NCI-H345 treated with DMSO at 0.1 percent for 48 hours (cell line): ENCODE results near the gene HIVEP2.
"Not testable (repeated sequence)": the region's sequence is repeated elsewhere in the genome, so short reads cannot be mapped to it uniquely, and the experiment has no call there.

Experiments used
- DNase-seq: peaks from one replicate; lab custom pipeline; 2025; ENCODE audit not compliant: unreplicated experiment; lab: John Stamatoyannopoulos, UW

HIVEP2 gene, protein sequence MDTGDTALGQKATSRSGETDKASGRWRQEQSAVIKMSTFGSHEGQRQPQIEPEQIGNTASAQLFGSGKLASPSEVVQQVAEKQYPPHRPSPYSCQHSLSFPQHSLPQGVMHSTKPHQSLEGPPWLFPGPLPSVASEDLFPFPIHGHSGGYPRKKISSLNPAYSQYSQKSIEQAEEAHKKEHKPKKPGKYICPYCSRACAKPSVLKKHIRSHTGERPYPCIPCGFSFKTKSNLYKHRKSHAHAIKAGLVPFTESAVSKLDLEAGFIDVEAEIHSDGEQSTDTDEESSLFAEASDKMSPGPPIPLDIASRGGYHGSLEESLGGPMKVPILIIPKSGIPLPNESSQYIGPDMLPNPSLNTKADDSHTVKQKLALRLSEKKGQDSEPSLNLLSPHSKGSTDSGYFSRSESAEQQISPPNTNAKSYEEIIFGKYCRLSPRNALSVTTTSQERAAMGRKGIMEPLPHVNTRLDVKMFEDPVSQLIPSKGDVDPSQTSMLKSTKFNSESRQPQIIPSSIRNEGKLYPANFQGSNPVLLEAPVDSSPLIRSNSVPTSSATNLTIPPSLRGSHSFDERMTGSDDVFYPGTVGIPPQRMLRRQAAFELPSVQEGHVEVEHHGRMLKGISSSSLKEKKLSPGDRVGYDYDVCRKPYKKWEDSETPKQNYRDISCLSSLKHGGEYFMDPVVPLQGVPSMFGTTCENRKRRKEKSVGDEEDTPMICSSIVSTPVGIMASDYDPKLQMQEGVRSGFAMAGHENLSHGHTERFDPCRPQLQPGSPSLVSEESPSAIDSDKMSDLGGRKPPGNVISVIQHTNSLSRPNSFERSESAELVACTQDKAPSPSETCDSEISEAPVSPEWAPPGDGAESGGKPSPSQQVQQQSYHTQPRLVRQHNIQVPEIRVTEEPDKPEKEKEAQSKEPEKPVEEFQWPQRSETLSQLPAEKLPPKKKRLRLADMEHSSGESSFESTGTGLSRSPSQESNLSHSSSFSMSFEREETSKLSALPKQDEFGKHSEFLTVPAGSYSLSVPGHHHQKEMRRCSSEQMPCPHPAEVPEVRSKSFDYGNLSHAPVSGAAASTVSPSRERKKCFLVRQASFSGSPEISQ (N-terminal part only)

DNA sequence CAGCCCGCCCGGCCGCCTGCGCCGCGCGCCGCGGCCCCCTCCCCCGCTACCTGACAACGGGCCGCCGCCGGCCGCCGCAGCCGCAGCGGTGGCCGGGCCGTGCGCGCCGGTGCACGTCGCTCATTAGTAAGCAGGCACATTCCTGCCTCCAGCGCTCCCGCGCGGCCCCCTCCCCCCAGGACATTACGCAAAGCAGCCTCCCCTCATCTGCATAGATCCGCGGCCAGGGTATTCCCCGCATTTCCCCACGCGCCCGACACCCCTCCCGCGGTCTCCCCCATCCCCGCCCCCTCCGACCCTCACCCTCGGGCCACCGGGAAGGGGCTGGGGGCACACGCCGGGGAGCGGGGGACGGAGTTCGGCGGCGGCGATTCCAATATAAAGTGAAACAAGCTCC lies at the start of gene HIVEP2:
Gene HIVEP2, minus strand, starts transcription at position 128 of the 397 bp plus-strand sequence. CDS start 170,438 bp downstream, outside the sequence.
- DNase-seq = peak; percentile 35

DNA sequence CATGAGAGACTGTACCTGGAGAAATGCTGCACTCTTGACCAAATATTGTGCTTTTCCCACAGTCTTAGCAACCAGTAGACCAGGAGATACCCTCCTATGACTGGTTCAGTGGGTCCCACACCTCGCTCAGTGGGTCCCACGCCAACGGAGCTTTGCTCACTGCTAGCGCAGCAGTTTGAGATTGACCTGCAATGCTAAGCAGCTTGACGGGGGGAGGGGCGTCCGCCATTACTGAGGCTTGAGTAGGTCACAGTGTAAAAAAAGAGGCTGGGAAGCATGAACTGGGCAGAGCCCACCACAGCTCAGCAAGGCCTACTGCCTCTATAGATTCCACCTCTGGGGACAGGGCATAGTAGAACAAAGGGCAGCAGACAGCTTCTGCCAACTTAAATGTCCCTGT lies 49.0 kb upstream of the HIVEP2 start:
- no peak for DNase-seq

DNA sequence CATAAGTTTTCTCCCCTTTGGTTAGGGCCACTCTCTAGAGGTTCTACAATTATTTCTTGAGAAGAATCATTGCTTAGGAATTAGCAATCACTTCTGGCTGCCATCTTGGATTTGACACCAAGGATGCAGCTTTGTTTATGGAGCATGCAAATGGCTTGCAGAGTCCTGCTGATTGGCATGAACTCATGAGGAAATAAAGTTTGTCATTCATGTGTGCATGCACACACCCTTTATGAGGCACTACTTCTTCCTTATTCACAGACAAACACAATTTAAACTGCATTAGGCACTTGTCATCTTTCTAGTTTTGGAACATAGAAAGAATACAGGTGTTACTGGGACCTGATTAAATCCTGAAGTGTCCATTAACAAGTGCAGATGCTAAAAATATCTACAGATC lies 42.5 kb upstream of the HIVEP2 start:
- no peak for DNase-seq

DNA sequence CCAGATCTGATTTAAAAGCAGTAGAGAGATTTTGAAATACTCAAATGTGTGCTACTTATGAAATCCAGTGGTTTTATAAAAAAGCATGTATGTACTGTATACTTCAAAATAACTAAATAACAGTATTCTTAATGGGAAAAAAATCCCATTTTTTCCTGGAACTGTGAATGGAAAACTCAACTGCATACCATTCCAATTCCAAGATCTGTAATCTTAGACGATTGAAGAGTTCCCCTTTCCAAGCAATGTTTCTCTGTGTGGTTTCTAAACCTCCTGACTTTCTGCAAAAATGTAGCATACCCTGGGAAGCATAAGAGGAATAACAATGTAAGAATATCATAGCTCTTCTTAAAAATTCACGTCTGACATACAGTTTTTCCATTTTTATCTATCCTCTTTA lies 40.3 kb upstream of the HIVEP2 start:
- DNase-seq = no peak

DNA sequence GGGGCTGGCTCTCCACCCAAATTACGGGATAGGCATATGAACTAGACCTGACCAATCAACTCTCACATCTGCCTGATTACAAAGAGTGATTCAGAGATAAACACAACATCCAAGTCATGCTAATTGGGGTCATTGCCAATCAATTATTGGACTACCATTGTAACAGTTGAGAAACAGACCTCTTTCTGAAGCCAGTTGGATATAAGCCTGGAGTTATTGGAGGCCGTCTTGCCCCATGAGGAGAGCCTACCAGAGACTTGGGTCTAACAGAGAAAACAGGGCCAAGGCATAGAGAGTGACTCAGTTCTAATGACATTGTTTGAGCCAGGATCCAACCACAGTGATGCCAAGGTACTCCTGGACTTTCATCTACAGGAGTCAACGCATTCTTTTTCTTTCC lies 39.4 kb upstream of the HIVEP2 start:
- no peak for DNase-seq

DNA sequence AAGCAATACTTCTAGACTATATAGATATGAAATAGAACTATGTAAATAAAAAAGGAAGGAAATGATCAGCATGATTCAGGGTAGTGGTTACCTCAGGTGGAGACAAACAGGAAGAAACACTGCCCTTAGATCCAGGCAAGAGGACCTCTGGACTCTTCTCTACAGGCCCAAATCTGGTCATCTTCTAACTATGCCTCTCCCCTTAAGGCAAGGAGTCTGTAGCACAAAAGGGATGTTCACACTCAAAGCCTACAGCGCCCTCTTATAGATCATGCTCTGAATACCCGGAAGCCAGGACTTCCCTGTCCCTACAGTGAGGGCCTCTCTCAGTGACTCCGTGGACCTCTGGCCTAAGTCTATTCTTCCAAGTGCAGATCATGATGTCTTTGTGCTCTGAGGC lies 30.4 kb upstream of the HIVEP2 start:
- no peak for DNase-seq

DNA sequence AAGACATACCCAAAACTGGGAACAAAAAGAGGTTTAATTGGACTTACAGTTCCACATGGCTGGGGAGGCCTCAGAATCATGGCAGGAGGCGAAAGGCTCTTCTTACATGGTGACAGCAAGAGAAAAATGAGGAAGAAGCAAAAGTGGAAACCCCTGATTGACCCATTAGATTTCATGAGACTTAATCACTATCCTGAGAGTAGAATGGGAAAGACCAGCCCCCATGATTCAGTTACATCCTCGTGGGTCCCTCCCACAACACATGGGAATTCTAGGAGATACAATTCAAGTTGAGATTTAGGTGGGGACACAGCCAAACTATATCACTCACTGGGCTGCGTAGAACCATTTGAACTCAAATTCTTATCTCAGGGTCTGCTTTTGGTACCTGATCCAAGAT lies 26.0 kb upstream of the HIVEP2 start:
- DNase-seq = not testable (repeated sequence)

DNA sequence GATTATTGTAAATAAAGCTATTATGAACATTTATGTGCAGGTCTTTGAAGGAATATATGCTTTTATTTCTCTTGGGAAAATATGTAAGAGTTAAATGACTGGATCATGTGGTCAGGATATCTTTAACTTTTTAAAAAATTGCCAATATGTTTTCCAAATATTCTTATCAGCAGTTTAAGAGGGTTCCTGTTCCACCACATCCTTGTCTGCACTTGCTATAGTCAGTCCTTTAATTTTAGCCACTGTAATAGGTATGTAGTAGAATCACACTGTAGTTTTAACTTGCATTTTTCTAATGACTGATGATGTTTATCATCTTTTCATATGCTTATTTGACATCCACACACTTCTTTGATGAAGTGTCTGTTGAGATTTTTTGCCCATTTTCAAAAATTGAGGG lies 23.6 kb upstream of the HIVEP2 start:
- DNase-seq = no peak

DNA sequence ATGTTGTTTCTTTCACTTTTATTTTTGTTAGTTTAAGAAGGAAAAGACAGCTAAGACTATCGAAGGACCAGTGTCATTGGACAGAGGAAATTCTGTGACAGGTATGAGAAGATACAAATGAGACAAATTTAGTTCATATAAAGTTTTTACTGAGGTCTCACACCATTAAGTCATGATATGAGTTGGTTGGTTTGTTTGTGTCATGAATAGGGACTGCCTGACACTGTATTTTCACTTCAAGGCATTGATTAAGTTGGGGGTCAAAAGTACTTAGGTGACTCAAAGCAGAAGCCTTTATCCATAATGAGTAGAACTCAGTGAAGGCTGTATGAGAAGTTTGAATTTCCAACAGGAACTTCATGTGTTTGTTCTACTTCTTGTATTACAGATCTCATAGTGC lies 21.3 kb upstream of the HIVEP2 start:
- DNase-seq = no peak

DNA sequence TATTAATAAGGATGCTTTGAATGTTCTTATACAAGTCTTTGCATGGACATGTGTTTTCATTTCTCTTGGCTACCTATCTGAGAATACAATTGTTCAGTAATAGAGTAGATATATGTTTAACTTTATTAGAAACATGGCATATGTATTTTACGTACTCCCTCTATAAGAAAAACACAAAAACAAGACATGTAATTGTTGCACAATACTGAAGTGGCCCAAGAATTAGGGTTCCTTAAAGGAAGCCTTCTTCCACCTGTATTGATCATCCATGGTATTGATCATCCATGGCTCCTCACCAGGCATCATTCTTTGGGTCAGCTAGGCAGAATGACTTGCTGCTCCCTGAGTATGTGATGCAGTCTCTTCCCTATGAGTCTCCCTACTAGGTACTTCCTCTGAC lies 20.2 kb upstream of the HIVEP2 start:
- no peak for DNase-seq

DNA sequence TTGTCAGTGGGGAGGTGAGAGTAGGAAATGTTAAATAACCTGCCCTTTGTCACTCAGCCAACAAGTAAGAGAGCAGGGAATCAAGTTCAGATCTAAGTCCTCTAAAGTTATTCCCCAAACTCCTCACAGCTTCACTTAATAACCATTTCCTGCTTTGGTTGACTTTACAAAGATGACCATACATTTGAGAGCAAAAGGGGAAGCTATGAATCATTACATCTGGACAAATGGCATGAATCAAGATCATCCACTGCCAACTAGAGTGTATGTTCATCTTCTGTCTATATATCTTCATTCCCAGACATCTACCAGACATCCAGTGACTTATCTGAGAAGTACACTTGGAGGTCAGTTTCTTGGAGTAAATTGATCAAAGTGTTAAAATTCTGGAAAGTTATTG lies 15.1 kb upstream of the HIVEP2 start:
- no peak for DNase-seq

DNA sequence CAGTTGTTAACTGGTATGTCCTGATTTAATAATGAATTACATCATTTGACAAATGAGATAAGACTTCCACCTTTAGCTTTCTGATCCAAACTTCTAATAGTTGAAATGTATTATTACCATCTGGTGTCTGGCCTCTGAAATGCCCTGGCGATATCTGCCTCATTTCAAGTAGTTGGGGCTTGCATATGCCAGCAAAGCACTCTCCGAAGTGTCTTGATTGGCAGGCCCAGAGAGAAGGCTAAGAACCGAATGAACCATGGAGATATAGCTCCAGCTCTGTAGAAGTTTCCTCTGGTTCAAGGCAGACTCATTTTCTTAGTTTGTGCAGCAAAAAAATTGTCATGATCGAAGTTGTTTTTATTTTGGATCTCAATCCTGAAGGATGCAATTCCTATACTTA lies 13.4 kb upstream of the HIVEP2 start:
- no peak for DNase-seq

DNA sequence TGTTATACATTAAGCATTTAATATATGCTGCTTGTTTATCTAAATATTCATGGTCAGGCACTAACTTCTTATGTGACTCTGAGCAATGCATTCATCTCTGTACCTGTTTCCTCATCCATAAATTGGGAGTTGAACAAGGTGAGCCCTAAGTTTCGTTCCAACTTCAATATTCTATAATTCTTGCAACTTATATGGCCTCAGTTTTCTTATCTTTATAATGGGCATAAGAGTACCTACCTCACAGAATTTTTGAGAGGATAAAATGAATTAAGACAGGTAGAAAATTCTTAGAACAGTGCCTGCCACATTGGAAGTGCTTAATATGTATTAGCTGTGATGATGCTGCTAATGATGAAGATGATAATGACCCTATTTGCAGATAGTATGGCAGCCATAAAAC lies 11.8 kb upstream of the HIVEP2 start:
- no peak for DNase-seq

DNA sequence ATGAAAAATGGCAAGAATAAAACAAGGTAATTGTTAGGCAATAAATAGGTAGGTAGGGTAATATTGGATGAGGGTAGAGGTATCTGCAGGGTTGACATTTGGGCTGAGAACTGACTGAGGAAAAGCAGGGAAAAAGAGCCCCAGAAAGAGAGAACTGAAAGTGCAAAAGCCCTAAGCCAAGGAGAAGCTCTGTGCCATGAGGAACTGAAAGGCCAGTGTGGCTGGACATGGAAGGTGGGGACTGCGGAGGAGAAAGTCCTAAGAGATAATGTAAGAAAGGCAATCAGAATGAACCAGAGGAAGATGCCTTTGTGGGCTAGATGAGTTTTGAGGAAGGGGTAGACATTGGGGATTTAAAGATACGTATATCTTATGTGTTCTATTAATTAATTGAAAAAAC lies 9.9 kb upstream of the HIVEP2 start:
- DNase-seq = no peak

DNA sequence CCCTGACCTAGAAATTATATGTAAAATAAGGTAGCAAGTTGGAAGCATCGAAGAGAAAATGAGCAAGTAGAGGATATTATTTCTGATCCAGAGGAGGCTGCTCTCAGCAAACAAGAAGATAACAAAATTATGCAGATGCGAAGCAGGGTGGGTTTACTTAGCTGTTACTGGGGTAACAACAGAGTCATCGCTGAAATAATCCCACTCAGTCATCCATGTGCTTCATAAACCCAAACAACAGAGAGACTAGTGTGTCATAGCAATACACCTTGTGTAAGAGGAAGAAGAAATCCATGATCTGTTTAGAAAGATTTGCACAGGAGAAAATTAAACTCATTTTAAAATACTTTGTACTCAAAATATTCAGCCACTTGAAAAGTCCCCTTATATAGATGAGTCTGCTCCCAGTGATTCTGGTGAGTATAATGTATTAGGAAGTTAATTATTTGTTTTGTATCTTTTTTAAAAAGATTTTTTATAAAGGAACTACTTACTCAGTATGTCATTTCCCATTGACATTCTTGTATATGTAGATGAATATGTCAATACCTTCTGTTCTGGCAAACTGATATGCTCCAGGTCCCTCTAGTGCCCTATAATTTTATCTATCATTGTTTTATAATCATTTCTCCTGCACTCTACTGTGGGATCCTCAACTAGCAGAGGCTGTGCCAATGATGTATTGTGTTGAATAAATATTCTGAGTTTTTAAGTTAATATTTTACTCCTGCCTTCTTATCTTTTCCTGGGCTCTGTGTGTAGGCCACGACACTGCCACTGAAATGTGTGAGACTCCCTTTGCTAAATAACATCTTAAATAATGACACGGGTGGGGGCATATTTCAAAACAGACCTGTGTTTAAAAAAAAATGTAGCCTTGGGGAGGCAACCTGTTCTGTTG lies 8.6 kb upstream of the HIVEP2 start:
- no peak for DNase-seq

DNA sequence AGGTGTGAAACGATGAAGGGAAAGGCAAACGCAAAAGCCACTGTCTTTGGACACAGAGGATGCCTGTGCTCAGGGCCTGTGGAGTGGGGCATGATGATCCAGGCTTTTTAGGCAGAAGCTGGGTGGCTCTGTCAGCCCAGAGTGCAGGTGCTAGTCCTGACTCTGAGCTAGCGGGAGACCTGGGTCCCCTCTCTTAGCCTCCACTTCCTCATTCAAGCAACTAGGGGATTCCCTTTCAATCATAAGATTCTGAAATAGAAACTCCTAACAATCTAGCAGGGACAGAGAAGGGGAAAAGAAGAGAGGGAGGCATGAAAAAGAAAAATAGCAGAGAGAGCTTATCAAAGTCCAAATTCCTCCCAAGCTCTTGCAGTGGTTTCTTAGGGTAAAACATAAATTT lies 7.6 kb upstream of the HIVEP2 start:
- DNase-seq = no peak

DNA sequence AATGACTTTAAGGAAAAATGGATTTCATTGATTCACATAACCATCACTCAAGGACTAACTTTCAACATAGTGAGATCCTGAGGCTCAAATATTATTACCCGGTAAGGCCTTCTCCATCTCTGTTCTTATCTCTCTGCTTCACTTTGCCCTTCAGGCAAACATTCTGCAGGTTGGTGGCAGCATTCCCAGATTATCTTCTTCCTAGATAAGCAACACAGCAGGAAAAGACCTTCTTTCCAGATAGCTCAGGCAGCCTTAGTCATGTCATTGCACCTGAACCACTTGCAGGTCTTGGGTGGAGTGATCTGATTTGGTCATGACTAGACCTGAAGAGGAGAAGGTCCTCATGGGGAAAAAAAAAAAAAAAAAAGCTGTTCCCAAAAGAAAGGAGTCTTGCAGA lies 5.3 kb upstream of the HIVEP2 start:
- DNase-seq = no peak

DNA sequence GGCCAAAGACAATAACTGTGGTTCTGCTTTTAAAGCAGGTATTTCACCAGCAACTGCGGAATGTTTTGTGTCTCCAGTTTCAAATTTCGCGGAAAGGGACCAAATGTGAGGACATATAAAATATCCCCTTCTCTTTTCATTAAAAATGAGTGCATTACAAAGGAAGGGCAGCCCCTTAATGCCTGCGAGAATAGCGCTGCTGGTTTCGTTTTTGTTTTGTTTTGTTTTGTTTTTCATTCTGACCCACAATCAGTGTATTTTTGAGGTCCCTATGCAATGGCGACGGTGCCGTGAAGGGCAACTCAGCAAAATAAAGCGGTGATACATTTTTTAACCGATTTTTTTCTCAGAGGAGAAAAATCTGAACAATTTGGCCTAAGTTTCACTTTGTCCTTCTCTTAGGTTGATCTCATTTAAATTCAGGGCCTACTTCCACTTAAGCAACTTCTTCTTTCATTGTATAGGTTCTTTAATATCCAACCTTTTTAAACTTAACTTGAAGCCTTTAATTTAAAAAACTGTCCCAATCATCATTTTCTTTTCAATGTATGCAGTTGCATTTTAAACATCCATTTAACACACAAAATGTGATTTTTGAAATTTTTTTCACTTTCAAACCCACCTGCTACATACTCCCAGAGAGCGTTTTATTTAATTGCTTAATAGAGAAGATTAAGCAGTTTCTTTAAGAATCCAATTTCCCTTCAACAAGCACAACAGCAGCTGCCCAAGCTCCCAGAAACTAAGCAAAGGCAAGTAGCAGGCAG lies 2.9 kb upstream of the HIVEP2 start:
- DNase-seq = no peak

DNA sequence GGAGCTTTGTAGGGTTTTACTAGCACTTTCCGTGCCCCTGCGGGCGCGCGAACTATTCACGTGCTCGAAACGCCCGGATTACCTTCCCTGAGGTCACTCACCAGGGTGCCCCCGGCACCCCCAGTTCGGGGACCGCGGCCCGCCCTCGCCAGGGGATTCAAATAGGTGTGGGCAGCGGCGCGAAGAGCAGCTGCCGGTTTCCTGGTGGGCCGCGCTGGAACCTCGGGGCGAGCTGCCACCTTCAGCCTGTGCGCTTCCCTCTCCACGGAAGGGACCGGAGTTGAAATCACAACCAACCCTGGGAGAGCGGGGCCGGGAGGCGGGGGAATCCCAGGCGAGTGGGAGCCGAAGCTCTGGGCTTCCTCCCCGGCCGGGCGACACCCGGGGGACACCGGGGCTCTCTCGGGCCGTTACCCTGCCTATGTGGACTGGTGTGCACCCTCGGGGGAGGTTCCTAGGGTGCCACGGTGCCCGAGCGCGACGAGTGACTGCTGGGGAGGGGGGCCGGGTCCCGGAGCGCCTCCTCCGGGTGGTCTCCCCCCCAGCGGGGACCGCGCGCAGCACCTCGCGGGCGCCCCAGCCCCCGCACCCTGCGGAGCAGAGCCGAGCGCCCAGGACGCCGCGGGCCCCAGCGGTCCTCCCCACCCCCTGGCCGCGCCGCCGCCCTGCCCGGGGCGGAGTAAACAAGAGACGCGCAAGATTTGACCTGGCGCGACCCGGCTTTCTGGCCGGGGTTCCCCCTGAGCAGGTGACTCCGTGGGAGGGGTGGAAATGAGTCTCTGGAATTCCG lies 2.1 kb upstream of the HIVEP2 start:
- peak; percentile 40 for DNase-seq
